Measurements from ENCODE around the gene PLP1.

Gene PLP1

DNA sequence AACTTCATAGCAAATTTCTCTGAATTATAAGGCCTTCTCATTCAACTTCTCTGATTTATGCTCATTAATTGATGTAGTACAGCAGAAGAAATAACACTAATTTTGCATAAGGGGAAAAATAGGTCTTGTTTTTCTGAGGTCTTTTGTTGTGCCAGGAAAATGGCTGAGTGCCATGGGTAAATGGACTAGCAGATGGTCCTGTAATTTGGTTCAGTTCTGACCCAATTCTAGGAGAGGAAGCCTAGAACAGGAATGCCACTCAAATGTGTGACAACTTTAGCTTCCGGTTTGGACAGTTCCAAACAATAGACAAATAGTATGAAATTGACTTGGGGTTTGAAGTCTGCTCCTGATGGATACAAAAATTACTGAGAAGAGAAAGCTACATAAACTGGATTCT, 49.2 kb downstream of the PLP1 start:
- no peak for DNase-seq

DNA sequence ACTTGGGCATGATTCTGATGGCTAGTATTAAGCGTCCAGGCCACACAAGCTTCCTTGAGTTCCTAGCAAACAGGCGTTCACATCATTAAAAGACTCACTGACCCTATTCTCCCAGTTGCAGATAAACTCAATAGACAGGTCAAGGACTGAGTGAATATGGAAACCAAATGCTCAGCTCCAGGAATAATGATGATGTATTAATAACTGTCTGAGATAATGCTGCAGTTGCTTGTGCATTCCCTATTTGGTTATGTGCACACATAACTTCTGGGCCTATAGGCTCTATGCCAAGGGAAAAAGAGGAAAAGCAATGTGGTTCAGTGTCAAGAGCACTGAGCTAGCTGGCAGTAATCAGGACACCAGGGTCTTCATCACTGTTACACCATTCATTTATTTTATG, 51.9 kb downstream of the PLP1 start:
- DNase-seq: no peak

DNA sequence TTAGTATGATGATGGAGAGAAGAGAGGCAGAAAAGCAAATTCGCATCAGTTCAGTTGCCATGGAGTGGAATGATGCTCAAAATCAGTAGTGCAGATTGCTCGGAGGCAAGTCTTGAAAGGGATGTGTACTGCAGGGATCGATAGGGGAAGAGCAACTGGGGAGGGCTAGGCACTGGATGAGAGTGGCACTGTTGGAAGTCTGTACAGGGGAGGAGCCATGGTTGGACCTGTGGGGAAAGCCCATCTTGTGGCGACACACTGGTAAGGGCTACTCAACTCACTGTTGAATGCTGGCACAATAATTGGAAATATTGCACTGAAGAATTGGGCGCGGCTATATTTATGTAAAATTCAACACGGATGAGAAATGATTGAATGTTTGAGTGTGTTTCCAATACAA, 54.2 kb downstream of the PLP1 start:
- DNase-seq: peak in 21 of 58 donors; percentile 0 to 29 (median 4)

DNA sequence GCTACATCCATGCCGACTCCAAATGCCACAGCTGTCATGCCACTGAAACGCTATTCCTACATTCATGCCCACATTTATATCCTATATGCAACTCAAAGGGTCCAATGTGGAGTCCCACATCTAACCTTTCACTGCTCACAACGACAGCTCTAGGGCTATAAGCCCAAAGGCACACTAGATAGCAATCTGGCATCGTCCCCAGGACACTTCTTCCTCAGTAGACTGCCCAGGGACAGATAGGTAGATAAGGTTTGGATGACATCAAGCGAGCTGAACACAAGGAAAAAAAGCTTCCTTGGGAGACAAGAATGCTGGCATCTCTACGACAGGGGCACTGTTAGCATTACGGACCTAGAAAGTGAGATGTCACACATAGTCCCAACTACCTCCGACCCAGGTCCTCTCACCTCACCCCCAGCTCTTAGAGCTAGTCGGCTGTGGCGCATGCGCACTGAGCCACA, 54.7 kb downstream of the PLP1 start:
- peak in 7 of 58 donors; percentile 12 to 59 (median 22) for DNase-seq

DNA sequence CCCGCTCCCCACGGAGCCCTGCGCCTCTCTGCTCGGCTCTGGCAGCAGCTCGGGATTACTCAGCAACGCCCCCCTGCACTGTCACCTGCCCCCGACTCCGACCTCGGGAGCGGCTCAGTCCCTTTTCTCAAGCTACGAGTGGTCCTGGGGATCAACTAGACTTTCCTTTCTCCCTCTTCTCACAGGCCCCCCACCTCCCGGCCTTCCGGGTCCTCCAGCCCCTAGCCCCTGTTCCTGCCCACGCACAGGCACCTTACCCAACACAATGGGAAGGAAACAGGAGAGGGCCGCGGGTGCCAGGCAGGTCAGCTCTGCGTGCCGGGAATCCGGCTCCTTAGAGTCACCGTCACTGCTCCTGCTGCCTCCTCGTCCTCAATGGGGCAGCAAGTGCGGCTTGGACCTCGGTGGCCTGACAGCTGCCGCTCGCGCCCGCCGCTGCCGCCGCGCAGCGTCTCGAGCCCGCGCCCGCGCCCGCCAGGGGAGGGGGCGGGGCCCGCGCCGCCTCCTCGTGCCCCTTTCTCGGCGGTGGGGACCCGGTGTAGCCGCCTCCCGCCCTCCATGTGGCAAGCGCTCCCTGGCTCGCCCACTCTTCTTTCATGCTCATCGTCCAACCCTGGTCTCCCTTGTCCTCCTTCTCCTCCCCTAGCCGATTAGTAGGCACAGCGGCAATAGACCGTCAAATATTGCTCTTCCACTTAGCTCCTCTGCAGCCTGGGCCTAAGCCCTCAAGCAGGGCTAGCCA, 55.3 kb downstream of the PLP1 start, which contains the start of gene RAB9B:
Gene RAB9B (minus strand): TSS at position 455 of the 742 bp plus-strand sequence. CDS start 6,473 bp downstream, outside the sequence.
- DNase-seq: peak in 56 of 58 donors; percentile 1 to 76 (median 52)

DNA sequence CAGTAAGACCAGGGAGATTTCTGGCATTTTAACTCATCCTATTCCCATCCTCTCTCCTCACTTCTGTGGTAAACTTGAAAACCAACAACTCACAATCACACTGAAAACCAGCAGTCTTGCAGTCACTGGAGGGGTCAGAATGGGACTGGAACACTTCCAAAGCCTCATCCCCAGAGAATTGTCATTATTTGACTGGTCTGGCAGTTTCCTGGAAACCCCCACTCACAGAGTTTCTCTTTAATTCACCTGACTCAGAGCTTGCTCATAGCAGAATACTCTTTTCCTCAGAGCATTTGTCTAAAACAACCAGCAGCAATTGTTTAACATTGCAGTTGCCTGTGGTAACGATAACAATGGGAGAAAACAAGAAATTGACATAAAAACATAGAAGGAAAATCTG, 62.8 kb downstream of the PLP1 start:
- no peak for DNase-seq

Measured in anterior cingulate cortex (tissue), 58 donors.